PC-9 (cell line): ENCODE results near the gene MLKL.

Source experiments
- CTCF ChIP-seq: fragments of 200-600 bp; sonication (generic); conservative IDR thresholded peaks from 2 replicates; pipeline ENCODE4 v1.6.1; 2017; ENCODE audit warnings: mixed run types, antibody characterized with exemption, mild to moderate bottlenecking, moderate library complexity
- EZH2 ChIP-seq: fragments of 200-600 bp; sonication (generic); IDR thresholded peaks from 2 replicates; pipeline ENCODE4 v1.8.0; 2017; ENCODE audit warnings: antibody characterized with exemption, low read depth

DNA sequence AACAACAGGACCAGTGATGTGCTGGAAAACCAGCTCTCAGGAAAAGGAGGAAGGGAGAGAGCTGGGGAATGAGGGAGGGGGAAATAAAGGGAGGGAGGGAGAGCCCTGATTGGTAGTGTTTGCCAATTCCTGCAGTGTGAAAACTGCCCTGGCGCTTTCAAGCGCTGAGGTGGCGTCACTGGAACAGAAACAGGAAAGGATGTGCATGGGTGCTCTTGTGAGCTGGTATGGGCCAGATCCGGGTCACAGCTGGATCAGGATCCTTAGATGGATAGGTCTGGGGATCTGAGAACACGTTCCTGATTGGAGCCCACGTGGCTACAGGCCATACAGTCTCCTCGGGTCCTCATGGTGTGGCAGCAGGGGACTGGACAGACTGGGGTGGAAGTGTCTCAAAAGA lies 16.7 kb upstream of the MLKL start:
- TF ChIP-seq CTCF (no peak), EZH2 (no peak)
